GM21381 (cell line): ENCODE results near the gene FBXO17.
"Not testable (repeated sequence)": the region's sequence is repeated elsewhere in the genome, so short reads cannot be mapped to it uniquely, and the experiment has no call there.

ENCODE experiments used
- ATAC-seq: cut with Tn5 transposase; IDR thresholded peaks from one replicate; pipeline ENCODE4 v1.9.1; 2021; ENCODE audit warnings: mild to moderate bottlenecking, moderate library complexity; ENCODE audit not compliant: unreplicated experiment

Gene FBXO17

DNA sequence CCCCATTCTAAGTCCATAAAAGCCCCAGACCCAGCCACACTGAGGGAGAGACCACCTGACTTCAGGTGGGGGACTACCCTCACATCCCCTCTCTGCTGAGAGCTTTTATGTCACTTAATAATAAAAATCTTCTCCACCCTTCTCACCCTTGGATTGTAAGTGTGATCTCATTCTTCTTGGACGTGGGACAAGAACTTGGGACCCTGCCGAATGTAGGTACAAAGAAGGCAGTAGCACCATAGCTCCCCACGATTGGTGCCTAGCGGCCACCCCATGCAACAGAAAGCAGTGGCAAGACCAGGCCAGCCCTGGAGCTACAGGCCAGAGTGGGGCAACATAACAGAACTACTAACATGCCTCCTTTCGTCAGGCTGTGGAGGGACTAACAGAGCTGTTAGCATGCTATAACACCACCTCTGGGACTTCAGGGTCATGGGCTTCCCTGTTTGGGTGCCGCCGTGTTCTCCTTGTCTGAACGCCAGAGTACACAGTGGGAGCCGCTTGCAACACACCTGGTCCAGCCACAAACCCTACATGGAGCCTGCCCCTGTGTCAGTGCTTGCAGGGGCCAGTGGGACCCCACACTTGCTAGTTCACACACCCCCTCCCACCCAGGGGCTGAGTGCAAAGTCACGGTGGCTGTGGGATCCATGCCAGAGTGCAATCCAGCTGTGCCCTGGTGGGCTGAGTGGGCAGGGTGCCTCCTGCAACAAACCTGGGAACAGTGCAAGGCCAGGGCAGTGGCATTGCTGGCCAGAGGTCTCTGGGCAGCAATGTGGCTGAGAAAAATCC lies 5.2 kb upstream of the FBXO17 start:
- no peak for ATAC-seq

DNA sequence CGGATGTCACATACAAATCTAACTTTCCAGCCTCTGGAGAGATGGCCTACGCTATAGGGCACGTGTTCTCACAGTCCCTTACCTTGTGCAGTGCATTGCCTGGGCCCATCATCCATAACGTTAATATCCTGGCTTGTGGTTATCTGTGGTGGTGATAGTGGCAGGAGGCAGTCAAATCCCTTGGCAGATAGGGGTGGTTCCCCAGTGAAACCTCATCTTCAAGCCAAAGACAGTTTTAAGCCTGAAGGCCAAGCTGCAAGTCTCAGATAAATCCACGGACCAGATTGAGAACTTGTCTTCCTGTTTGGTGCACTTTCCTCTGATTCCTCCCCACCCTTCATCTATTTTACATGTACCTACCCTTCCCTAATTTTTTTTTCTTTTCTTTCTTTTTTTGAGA lies 4.3 kb upstream of the FBXO17 start:
- no peak for ATAC-seq

- ATAC-seq: no peak
These were observed 2.8 kb upstream of the FBXO17 start for GRCh38 chr19:38978326-38978689.

DNA sequence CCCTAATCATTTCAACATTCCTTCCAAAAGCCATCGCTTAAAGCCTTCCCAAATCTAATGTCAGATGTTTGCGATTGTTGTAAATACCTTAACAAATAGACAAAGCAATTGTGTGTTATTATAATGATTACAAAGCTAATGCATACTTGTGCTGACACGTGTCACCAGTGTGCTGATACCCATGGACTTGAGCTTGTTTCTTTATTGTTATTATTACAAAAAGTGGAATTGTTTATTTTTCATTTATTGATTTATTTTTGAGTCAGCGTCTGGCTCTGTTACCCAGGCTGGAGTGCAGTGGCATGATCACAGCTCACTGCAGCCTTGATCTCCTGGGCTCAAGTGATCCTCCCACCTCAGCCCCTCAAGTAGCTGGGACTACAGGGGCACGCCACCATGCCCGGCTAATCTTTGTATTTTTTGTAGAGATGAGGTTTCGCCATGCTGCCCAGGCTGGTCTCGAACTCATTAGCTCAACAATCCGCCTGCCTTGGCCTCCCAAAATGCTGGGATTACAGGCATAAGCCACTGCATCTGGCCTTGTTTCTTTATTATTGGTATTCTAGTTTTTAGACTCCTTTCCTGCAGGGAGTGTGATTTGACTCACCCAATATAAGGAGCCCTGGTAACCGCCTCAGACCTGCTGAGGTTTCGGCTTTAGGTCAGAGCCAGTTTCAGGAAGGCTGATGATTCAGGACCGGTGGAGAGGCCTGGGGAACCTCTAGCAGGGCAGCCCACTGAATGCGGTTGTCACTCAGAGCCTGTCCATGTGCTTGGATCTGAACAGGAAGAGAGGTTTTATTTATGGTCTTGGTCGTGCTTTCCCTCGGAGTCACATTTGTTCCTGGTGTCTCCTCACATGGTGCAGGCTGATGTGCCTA lies 2.1 kb upstream of the FBXO17 start:
- ATAC-seq: no peak

DNA sequence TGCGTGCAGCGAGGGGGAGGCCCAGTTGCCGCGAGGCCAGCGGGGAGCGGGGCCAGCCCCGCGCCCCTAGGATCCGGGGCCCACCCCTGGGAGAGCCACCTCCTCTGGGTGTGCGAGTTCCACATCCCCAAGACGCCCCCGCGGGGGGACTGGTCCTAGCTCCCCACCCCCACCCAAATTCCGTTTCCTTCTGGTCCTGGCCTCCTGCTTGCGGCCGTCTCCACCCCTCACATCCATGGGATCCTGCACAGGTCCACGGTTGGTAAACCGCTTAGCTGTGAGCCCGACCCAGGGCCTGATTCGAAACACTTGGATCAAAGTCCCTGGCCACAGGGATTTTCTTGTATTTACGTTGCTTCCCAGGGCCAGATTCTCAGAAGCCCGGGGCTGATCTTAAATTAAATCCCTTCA lies 324 bp upstream of the FBXO17 start:
- no peak for ATAC-seq

DNA sequence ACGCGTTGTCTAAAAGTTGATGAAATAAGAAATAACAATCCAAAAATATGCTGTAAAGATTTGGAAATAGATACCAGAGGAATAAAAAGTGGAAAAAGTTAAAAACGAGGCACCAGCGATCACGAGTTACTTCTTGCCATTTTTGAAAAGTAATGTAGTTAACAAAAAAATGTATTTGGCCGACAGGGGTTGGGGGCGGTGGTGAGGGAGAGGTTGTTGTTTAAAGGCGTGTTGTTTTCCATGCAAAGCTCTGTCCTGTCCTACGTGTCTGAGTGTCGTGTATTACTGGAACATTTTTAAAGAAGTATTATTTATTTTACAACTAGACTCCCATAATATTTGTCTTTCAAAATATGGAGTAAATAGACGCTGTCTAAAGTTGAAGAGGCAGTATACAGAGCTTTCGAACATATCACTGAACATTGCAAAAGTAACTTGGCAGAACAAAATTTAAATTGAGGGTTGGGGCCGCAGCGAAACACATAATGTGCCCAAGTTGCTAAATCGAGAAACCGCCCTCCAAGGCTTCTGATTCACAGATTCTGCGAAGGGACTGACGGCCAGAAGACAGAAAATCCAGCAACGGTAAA lies 823 bp downstream of the FBXO17 start:
- ATAC-seq: no peak

- no peak for ATAC-seq
These were observed 3.9 kb downstream of the FBXO17 start for GRCh38 chr19:38971672-38972071.

DNA sequence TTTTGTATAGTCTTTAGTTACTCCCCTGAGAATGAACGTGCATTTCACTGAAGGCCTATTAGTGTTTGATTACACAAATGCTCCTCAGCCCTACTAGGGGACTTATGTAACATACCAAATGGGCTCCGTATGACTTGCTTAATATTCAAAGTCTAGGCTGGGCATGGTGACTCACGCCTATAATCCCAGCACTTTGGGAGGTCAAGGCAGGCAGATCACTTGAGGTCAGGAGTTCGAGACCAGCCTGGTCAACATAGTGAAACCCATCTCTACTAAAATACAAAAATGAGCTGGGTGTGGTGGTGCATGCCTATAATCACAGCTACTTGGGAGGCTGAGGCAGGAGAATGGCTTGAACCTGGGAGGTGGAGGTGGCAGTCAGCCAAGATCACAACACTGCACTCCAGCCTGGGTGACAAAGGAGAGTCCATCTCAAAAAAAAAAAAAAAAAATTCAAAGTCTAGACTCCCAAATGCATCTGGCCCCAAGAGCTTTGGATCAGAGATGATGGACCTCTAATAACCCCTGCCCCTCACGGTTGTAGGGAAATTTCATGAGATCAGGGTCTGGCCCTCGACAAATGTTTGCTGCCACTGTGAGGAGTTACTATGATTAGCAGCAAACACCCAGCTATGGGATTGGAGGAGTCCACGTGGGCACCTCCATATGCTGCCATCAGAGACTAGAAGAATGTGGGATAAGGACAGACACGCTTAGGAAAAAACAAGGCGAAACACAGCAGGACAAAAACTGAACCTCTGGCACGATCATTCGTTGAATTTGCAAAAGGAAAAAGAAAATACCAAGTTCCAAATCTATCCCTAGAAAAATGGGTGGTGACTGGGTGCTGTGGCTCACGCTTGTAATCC lies 4.6 kb downstream of the FBXO17 start:
- ATAC-seq: no peak

- ATAC-seq: not testable (repeated sequence)
These were observed 9.4 kb downstream of the FBXO17 start for GRCh38 chr19:38966149-38966548.

DNA sequence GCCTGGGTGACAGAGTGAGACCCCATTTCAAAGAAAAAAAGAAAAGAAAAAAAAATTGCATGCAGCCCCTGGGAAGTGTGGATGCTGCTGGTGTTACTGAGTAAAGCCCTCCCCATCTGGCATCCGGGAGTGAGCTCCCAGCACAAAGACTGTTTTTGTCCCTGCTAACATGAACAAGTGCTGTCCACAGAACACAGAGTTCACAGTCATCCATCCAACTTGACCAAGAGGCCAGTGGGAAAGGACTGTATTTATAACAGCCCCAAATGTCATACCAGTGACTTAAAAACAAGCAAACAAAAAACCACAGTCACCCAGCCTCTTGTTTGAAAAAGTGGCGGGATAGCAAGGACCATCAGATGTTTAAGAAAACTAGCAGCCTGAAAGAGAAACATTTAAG lies 10.8 kb downstream of the FBXO17 start:
- ATAC-seq: no peak

- no peak for ATAC-seq
These were observed 15.9 kb downstream of the FBXO17 start for GRCh38 chr19:38959618-38960017.

DNA sequence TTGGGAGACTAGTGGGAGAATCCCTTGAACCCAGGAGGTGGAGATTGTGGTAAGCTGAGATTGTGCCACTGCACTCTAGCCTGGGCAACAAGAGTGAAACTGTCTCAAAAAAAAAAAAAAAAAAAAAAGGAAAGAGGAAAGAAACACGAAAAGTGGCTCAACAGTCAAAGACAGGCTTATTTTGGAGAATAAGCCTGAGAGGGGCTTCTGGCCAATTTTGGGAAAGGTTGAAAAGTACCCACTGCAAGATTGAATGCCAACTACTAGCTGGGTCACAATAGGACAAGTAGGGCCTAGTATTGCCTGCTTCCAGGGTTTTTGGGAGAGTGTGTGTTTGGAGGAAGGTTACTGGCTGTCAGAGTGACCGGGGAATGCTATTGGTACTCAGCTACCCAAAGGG lies 17.2 kb downstream of the FBXO17 start:
- ATAC-seq: no peak

GRCh38 chr19:38956264-38956663 lies 19.3 kb downstream of the FBXO17 start:
- no peak for ATAC-seq

- ATAC-seq: no peak
These were observed 21.9 kb downstream of the FBXO17 start for GRCh38 chr19:38953677-38954076.

GRCh38 chr19:38952395-38953165 lies 23.0 kb downstream of the FBXO17 start:
- ATAC-seq: no peak

DNA sequence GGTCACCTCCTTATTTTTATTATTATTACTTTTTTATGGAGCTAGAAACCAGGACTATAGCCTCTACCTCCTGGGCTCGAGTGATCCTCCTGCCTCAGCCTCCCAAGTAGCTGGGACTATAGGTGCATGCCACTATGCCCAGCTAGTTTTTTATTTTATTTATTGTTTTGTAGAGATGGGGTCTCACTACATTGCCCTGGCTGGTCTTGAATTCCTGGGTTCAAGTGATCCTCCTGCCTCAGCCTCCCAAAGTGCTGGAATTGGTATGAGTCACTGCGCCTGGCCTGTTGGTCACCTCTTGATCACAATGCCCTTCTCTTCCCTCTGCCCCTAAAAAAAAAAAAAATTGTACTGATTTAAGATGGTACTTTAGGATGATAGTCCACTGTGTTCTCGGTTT lies 24.4 kb downstream of the FBXO17 start:
- no peak for ATAC-seq

GRCh38 chr19:38949580-38950367 lies 25.8 kb downstream of the FBXO17 start:
- no peak for ATAC-seq

- ATAC-seq: no peak
These were observed 29.1 kb downstream of the FBXO17 start for GRCh38 chr19:38946229-38947010.
